Measurements from ENCODE around the gene AFF3.

AFF3 gene

DNA sequence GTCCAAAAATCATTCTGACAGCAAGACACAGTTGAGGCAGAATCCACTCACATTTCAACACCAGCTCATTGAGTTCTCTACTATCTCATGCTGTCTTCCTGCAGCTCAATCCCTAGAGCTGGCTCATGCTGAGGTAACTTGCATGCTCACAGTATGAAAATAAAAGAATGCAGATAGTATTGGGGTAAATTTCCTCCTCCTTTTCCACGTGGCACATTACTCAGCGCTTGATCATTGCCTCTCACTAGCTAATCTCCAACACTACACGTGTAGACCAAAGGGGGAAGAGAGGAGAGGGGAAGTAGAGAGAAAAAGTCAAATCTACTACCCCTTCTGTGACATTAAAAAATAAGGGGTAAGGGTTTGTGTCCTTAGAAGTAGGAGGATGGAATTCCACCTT lies 300.6 kb downstream of the AFF3 start:
- in situ Hi-C loops (cut with MboI; ENCODE audit: low sequenced_read_pairs) = no loop called here

DNA sequence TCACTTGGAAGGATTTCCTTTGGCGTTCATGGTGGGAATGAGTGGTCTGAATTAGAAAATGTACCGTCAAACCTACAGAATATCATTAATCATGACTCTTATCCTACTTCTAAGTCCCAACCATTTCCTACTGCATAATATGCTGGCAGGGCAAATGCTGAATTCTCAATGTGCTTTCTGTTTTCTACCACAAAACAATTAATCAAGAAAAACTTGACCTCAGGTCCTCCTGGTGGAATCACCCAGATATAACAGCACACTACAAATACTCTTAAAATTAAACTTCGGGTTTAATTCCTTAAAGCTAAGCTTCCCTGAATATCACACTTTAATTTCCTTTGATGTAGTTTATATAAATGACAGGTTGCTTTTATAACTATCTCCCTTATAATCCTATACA lies 301.6 kb downstream of the AFF3 start:
- in situ Hi-C loops (cut with MboI; ENCODE audit: low sequenced_read_pairs) = no loop called here

DNA sequence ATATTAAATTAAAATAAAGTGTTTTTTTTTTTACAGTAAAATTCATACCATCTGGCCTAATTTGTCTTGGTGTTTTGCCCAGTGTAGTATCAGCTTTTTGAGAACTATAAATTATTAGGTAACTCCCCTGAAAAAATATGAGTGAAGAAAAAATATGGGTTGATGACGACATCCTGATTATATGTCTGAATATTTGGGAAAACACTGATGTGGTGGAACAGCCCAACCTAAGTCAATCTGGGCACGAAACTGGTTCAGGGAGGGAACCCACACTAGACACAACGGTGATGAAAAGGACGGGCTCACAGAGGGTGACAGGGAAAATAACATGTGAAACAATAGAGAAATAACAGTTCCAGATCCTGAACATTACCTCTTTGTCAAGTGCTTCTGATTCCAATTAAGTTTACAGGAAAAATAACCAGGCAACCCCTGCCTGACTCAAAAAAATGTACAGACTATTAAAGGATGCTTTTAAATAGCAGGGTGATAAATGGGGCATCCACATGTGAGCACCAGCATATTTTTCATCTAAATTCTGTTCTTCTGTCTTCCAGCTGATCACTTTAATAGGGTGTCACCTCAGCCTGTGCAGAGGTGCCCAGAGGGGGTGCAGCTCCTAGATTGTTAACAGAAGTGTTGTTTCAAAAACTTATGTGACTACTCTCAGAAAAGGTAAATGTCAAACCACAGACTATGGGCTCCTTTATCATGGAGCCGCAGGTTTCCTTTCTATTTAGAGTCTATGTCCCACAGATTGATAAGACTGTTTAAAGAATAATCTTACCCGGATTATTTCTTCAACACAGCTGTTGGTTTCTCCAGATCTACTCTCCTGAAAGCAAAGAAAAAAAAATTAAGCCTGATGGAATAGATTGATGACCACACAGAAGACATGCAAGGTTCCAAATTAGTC lies 305.4 kb downstream of the AFF3 start:
- in situ Hi-C loops (cut with MboI; ENCODE audit: low sequenced_read_pairs) = no loop called here

DNA sequence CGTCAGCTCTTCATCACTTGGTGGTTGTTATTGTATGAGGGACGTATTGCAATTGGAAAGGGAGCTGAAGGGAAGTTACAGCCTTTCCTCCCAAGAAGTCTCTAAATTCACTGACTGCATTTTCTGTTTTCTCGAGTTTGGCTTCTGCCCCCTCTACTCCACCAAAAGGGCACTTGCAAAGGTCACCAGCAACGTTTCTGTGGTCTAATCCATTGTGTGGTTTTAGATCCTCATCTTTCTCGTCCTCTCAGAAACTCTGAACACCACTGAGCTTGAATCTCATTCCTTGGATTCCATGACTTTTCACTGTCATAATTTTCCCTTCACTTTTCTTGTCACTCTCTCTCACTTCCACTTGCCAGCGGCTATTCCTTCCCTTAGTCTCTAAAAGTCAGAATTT lies 308.0 kb downstream of the AFF3 start:
- in situ Hi-C loops (cut with MboI; ENCODE audit: low sequenced_read_pairs) = no loop called here

DNA sequence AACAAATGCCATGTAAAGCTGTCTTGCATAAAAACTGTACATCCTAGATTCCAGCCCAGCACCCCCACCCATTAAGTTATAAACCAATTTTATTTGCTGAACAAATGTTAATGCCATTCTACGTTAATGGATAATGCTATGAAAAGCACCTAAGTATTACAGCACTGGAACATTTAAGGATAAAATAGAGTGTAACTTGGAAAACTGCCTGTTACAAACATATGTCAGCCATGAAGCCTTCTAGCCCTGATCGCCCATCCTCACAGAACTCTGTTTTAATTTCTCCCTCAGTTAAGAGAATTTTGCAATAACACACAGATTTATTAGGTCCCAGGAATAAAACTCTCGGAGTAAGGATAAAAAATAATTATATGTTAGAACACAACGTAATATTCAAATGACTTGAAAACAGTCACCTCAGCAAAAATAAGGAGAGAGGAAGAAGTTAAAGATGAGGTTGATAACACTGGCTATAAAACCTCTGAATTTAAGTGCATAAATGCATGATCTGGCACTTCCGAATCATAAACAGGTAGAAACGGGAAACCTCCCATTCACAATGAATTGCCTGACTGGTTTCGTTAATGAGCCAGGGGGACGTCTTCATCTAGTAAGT lies 308.7 kb downstream of the AFF3 start:
- in situ Hi-C loops (cut with MboI; ENCODE audit: low sequenced_read_pairs) = no loop called here

DNA sequence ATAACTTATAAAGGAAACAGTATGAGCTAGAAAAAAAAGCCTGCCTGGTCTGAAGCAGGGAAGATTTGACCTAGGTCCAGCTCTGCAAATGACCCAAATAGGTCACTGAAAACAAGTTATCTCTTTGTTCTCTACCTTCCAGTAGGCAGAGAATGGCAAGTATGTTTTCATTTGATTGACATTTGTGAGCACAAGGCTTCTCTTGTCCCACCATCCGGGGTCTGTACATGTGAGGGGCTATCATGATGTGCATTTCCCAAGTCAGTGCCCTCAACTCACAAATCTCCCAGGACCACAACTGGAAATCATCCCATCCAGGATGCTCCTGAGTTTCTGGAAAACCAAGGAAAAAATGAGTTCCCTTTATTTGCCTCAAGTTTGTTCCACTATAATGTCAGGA lies 309.5 kb downstream of the AFF3 start:
- in situ Hi-C loops (cut with MboI; ENCODE audit: low sequenced_read_pairs) = no loop called here

DNA sequence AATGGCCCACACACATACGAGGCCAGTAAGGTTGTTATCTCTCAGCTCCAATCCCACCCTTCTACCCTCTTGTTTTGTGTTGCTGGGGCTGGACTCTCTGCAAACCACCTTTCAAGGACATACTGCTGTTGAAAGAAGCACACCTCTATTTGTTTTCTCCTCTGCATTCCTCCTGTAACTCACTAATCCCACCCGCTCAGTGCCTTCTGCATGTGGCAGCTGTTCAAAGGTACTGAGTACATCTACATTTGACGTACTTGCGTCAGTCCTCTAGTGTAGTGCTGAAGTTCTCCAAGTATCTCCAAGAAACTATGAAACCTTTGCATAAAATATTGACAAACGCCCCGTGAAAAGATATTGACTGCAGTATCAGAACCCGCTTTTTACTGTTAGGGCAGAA lies 310.6 kb downstream of the AFF3 start:
- in situ Hi-C loops (cut with MboI; ENCODE audit: low sequenced_read_pairs) = no loop called here

DNA sequence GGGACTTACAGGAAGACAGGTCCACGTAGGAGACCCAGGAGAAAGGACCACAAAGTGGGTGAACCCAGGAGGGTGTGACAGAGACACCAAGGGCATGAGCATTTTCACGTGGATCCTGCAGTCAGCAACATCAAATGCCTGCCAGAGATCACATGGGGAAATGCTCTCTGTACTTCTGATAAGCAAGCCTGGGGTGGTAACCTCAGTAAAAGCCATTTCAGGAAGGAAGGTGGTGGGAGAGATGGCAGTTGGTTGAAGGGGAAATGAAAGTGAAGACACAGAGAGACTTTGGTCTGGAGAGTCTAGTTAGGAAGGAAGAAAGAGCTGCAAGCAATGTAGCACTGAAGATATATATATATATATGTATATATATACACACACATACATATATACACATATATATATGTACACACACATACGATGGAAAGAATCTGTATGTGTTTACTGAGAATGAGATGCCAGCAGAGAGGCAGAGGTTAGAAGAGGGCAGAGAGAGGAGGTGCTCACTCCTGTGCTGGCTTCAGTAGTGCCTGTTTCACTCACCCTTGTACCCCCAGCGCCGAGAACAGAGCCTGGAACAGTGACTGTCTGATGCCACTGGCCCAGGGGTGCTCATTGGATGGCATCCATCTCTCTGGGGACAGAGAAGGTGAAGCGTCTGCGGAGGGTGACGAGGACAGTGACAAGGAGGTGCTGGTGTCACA lies 314.9 kb downstream of the AFF3 start:
- in situ Hi-C loops (cut with MboI; ENCODE audit: low sequenced_read_pairs) = no loop called here

DNA sequence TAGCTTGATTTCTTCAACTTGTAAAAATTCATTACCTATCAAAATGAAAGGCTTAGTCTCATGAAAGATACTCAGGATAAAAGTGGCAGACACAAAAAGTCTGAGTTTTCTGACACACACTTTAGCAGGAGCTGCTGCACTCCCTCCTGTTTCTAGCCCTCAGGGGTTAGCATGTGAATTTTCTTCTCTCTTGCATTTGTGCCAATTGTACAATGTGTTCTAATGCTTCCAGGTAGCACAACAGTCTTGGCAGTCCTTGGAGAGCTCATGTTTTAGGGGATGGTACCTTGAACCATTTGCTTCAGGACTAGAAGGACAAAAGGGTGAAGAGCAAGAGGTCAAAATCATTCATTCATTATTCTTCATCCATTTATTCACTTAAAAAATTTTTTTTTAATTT lies 316.8 kb downstream of the AFF3 start:
- in situ Hi-C loops (cut with MboI; ENCODE audit: low sequenced_read_pairs) = no loop called here

DNA sequence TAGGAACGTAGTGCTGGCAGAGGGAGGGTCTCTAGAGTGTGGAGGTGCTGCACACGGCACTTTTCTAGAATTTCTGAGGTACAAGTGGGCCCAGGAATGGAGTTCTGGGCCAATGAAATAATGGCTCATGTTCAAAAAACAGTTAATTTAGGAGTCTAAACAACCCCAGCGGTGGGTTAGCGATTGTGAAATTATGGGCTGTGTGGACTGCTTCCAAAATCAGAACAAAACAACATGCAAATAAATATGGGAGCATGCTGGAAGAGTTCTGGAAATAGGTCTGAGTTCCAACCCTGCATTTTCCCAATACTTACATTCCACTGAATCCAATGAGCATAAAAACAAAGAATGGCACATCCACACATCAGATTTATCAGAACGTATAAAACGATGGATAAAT lies 317.6 kb downstream of the AFF3 start:
- in situ Hi-C loops (cut with MboI; ENCODE audit: low sequenced_read_pairs) = no loop called here

DNA sequence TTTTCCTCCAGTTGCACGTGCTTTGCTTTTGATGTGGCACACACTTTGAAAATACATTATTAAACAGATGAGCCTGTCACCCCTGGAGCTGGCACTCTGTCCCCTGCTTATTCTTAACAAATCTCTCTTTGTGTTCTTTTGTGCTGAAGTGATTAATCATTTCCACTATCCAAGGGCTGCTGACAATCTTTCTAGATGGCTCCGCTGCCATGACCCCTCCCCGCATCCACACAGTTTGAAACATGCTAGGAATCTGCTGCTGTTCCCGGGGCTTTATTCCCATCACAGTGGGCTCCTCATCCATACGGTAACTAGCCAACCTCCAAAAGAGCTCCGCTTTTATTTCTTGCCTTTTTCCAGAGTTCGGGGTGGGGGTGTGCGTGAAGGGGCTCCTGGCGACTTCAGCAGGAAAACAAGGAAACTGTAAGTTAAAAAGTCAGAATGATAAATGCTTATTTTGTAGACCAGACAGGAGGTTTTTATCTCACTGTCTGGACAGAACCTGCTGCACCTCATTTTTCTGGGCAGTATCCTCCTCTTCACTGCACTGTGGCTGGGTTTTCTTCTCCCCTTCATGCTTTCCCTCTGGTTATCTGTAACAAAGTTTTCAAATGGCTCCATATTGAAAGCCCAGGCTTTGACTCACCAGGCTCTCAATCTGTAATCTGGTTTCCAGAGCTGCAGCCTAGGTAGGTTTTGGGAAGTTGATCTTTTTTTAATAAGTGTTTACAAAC lies 319.7 kb downstream of the AFF3 start:
- in situ Hi-C loops (cut with MboI; ENCODE audit: low sequenced_read_pairs) = no loop called here

DNA sequence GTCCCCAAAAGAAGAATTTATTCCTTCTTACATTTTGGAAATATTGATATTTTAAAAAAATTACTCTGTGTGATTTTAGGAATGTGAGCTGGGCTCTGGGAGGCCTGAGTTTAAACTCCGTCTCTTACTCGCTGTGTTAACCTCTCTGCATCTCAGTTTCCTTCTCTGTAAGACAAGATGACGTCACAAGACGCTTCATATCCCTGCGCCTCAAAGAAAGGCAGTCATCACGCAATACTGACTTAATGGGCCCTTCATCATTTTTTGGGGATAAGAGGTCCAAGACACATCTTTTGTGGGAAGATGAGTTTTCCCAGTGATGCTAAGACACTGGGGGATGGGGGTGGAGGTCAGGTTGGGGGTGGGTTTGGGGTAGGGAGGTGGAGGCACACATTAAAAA lies 320.4 kb downstream of the AFF3 start:
- in situ Hi-C loops (cut with MboI; ENCODE audit: low sequenced_read_pairs) = no loop called here

DNA sequence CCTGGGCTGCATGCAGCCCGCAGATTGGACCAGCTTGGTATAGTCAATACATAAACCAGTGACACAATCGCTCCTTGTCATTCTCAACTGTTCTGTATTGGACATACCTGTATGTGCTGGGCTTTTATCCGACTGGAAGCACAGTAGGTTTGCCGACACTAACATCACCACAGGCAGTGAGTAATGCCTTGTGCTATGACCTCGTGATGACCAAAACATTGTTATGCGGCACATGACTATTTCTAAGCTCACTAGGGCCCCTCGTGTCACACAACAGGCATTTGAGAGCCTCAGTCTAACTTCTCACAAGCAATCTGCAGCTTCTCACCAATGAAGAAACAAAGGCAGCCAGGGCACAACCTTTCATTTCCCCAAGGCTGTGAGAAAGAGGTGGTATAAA lies 320.8 kb downstream of the AFF3 start:
- in situ Hi-C loops (cut with MboI; ENCODE audit: low sequenced_read_pairs) = no loop called here

DNA sequence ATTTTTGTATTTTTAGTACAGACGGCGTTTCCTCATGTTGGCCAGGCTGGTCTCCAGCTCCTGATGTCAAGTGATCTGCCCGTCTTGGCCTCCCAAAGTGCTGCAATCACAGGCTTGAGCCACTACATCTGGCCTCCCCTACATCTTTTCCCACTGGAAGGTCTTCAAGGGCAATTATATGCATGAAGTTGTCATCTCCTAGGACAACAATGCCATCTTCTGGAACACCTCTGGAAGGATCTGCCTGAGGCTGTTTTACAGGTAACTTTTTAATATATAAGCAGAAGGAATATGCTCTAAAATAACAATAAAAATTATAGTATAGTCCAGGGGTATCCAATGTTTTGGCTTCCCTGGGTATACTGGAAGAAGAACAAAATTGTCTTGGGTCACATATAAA lies 321.4 kb downstream of the AFF3 start:
- in situ Hi-C loops (cut with MboI; ENCODE audit: low sequenced_read_pairs) = no loop called here

DNA sequence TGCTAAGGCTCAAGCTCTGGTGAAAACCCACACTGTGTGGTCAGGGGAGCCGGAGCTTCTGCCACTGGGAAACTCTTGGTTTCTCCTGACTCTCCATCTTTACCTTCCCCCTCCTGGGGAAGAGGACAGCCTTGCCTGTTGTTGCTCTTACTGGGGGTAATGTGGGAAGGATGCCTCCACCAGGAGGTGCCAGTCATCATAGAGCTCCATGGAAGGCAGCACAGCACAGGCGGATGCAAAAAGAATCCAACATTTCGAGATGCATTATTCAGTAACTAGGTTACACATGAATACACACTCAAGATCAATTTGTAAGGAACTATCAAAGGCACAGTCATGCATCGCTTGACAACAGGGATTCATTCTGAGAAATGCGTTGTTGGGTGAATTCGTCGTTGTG lies 322.6 kb downstream of the AFF3 start:
- in situ Hi-C loops (cut with MboI; ENCODE audit: low sequenced_read_pairs) = no loop called here

DNA sequence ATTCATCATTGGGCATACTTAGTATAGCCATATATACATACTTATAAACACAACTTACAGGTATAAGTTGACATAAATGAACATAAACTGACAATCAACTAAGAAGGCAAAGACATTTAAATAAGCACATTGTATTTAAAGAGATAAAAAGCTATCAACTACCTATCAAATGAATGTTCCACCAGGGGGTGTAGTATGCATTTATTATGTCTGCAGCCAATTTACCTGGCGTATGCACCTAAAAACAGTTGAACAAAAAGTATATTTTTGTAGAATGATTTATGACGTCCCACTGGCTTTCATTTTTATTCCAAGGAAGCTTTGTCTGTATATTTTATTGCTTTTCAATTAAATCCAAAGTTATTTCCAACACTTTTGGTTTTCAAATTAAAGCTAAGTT lies 323.5 kb downstream of the AFF3 start:
- in situ Hi-C loops (cut with MboI; ENCODE audit: low sequenced_read_pairs) = no loop called here

DNA sequence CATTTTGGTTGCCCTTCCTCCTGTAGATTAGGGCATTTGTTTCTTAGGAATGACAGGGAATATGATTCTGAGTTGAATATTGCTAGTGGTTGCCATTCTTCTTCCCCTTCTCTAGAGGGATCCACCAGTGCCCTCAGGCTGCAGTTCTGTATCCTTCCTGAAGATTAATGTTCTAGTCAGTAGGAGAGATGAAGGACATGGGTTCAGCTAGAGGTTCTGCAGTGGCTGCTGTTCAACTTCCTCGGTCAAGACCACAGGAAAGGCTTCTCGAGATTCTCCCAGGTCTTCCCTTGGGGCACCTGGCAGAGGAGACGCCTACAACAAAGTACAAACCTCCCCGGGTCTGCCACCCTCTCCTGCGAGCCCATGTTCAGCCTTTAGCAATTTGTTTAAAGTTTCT lies 325.5 kb downstream of the AFF3 start:
- in situ Hi-C loops (cut with MboI; ENCODE audit: low sequenced_read_pairs) = no loop called here

DNA sequence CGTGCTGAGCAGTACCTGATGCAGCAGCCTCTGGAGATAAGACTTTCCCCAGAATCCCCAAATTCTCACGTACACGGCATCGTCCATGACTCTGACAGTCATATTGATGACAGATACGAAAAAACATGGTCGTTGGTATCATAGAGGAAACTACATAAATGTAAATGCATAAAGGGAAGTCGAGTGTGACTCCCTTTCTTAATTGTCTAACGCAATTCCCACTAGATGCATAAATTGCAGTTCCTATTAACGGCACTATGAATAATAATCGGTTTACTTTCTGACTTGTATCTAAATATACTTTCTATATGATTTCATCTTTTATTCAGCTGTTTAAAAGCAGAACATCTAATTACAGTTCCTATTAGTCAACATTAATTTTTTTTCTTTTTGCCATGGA lies 330.0 kb downstream of the AFF3 start:
- in situ Hi-C loops (cut with MboI; ENCODE audit: low sequenced_read_pairs) = no loop called here

DNA sequence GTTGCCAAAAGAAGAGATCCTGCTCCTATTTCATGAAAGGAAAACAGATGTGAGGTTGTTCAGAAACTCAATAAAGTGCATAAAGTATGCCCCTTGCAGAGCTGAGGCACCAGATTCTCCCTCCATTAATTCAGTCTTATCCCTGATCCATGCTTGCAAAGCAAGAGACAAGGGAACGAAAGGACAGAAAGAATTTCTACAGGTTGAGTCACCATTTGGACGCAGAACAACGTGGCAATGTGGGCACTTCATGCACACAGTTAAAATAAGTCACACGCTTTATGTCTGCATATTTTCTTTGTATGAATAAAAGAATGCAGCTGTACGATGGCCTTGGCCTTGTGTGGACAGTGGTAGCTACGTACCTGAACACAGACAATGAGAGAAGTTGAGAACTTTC lies 330.8 kb downstream of the AFF3 start:
- in situ Hi-C loops (cut with MboI; ENCODE audit: low sequenced_read_pairs) = no loop called here

DNA sequence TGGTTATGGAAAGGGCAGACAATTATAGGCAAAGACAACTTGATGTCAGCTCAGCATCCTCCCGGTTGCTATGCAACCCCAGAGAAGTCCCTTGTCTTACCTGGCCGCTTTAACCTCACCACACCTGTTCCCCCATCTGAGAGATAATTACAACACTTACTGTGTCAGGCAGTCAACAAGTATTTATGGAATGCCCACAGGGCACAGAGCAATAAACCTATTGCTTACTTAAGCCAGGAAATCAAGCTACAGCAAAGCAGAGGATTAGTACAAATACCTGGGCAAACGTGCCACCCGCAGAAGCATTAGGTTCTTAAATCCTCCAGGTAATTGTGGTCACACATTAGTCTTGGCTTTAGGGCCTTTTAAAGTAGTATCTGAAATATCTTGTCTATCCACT lies 332.2 kb downstream of the AFF3 start:
- in situ Hi-C loops (cut with MboI; ENCODE audit: low sequenced_read_pairs) = no loop called here

DNA sequence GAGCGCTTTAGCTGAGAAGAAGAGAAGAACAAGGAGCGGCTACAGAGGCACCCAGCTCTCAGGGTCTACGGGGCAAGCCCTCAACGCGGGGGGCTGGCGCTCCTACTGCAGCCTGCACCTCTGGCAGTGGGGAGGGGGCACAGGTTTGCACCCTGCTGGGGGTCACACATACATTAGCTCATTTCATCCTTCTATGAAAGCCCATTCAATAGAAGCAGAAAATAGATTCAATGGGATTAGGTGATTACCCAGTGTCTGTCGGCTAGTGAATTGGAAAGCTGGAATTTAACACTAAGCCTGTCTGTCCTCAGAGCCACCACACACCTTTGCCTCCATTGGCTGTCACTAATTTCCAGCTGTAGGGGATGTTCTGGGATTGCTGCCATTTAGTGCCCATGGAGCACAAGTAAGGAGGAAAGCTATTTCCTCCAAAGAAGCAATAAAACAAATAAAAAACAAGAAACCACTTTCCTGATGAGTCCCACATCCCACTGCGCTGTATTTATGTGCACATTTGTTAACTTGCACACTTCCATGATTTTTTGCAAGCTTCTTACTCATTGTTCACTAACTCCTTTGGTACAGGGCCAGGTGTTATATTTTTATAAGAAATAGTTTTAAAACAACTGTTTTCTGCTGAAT lies 333.0 kb downstream of the AFF3 start:
- in situ Hi-C loops (cut with MboI; ENCODE audit: low sequenced_read_pairs) = no loop called here
